Left hindlimb (tissue), 1 donor: Measurements from ENCODE around the gene PRAMEF12.
"Not testable (repeated sequence)": the region's sequence is repeated elsewhere in the genome, so short reads cannot be mapped to it uniquely, and the experiment has no call there.

Experiments
- DNase-seq: peaks from one replicate; pipeline ENCODE4 v3.0.0-alpha.2; 2018

The PRAMEF12 gene

DNA sequence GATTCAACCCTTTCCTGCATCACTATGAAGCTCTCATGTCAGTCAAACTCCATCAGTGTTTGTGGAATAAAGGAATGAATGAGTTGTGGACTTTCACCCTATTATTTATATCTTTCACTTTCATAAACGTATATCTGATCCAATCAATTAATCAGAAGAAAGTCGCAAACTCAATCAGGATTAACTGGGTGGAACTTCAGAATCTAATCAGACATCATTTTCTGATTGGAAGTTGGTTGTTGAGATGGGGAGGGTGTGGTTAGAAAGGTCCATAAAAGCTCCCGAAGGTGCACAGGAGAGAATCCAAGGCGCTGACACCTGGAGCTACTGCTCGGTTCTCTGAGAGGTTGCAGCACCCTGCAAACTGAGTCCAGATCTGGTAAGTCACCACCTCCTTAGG, at the start of gene PRAMEF12:
Gene PRAMEF12 (plus strand): TSS at position 301 of the 400 bp plus-strand sequence. CDS start 1,130 bp downstream, outside the sequence.
- DNase-seq = no peak

- DNase-seq = no peak
These were observed 45.1 kb upstream of the PRAMEF12 start for GRCh38 chr1:12728391-12728790.

DNA sequence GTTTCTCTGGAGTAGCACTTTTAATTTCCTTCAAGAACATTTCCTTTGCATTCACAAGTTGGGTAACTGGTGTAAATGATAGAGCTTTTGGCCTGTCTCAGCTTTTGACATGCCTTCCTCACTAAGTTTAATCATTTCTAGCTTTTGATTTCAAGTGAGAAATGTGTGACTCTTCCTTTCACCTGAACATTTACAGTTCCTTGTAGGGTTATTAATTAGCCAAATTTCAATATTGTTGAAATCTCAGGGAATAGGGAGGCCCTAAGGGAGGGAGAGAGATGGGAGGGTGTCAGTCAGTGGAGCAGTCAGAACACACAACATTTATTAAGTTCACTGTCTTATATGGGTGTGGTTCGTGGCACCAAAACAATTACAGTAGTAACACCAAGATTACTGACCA, 43.4 kb upstream of the PRAMEF12 start:
- DNase-seq = no peak

DNA sequence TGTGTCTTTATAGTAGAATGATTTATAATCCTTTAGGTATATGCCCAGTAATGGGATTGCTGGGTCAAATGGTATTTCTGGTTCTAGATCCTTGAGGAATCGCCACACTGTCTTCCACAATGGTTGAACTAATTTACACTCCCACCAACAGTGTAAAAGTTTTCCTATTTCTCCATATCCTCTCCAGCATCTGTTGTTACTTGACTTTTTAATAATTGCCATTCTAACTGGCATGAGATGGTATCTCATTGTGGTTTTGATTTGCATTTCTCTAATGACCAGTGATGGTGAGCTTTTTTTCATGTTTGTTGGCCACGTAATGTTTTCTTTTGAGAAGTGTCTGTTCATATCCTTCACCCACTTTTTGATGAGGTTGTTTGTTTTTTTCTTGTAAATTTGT, 42.5 kb upstream of the PRAMEF12 start:
- not testable (repeated sequence) for DNase-seq

DNA sequence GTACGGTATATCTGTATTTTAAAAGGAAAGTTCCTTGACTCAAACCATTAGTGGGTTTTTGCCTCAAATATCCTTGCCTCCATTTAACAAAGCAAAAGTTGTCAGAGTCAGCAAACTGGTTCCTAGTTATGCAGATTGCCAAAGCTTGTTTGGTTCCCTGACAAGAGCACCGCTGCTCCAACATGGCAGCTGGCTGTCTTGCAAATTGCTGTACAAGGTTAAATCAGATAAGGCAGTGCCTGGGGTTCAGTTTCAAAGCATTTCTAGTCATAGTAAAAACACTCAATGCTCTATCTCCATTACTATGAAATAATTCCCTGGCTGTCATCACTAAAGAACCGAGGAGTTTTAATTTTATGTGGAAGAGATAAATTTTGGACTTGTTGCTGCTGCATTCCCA, 38.9 kb upstream of the PRAMEF12 start:
- DNase-seq = no peak

GRCh38 chr1:12738934-12739333, 34.6 kb upstream of the PRAMEF12 start:
- DNase-seq = no peak

- DNase-seq = no peak
These were observed 33.9 kb upstream of the PRAMEF12 start for GRCh38 chr1:12739613-12740012.

DNA sequence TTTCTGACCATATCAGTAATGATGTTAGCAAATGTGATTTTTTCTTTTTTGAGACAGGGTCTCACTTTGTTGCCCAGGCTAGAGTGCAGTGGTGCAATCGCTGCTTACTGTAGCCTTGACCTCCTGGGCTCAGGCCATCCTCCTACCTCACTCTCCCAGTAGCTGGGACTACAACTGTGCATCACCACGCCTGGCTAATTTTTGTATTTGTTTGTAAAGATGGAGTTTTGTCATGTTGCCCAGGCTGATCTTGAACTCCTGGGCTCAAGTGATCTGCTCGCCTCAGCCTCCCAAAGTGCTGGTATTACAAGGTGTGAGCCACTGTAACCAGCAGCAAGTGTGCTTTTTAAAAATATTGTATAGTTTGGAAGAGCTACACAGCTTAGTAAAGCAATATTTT, 31.6 kb upstream of the PRAMEF12 start:
- no peak for DNase-seq

DNA sequence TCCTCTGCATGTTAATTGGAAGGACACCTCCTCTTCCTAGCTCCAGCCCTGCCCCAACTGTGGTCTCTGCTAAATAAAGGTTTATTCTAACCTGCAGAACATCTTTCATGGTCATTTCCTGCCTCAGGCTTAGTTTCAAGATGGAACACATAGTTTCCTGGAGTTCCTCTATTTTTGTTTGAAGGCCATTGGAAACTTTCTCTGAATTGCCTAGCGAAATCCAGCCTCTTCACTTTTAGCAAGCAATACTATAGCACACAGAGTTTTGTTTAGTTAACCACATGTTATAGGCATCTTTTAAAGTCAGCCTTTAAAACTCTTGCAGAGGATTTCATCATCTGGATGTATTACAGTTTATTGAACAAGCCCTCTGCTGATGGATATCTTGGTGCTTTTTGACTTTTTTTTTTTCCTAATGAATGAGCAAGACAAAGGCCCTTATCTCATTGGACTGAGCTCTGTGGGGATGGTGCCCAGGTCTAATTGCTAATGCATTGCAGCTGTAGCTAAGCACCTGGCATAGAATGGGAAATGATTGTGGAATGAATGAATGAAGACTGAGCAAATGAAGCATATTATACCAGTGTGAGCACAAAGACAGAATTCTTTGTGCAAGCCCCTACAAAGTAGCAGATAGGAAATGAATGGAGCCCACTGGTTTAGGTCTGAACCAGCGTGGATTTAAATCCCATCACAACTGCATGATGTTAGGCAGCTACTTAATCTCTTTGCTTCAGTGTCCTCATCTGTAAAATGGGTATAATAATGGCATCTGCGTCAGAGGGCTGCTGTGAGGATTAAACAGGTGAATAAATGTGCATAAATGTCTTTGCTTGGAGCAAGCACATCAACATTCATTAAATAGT, 28.2 kb upstream of the PRAMEF12 start:
- no peak for DNase-seq

GRCh38 chr1:12745992-12746323, 27.6 kb upstream of the PRAMEF12 start, which contains the start of gene CFAP107:
CFAP107 (plus strand) TSS chr1:12746200; CDS start chr1:12746431, 231 bp downstream.
- no peak for DNase-seq

DNA sequence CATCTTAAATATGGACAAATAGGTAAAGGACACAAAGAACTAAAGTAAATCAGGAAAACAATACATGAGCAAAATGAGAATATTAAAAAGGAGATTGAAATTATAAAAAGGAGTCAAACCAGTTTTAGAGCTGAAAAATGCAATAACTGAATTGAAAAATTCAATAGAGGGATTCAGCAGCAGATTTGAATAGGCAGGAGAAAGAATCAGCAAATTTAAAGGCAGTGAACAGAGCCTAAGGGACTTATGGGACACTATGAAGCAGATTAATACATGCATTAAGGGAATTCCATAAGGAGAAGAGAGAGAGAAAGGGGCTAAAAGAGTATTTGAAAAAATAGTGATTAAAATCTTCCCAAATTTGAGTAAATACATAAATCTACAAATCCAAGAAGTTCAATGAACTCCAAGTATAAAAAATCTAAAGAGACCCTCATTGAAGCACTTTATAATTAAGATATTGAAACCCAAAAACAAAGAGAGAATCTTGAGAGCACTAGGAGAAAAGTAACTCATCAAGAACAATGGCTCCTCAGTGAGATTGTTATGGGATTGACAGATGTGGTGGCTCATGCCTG, 24.7 kb upstream of the PRAMEF12 start:
- DNase-seq = no peak

GRCh38 chr1:12754738-12755137, 18.8 kb upstream of the PRAMEF12 start:
- DNase-seq = no peak

GRCh38 chr1:12756273-12756672, 17.3 kb upstream of the PRAMEF12 start:
- DNase-seq = no peak

- DNase-seq = no peak
These were observed 16.6 kb upstream of the PRAMEF12 start for GRCh38 chr1:12756768-12757413.

DNA sequence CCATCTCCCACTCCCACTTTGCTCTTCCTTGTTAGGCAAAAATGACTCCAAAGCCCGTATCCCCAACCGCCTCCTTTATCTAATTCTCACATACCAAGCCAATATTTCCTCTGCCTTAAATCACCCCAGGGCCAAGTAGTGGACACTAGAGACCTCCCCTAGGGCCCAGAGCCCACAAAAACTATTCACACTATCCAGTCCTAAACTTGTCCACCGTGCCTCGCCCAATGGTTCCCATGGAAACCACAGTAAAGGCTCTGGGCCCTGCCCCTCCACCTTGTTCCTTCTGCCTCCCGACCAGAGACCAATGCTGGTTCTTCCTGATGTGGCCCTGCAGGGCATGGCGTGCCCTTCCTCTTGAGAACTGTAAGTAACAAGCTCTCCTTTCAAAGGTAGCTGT, 15.7 kb upstream of the PRAMEF12 start:
- DNase-seq = no peak

DNA sequence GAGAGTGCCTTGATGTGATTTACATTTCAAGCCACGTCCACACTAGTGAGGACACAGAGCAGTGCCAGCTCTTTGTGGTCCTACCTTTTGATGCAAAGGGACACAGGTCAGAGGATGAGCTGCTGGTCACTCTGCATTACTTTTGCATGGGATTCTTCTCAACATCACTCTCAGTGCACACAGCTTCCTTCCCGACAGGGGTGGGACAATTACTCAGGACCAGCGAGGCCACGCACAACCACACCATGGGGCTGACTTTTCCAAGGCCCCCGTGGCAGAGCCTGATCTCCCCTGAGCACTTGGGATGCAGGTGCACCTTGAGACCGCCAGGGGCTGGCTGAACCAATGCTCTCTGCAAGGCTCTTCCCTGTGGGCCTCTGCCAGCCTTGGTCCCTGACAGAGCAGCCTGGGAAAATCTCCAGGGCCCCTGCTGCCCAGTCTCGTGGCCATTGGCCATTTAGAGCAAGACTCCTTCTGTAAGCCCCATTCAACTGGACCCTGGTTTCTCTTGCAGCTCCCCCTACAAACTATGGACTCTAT, 13.2 kb upstream of the PRAMEF12 start:
- no peak for DNase-seq

DNA sequence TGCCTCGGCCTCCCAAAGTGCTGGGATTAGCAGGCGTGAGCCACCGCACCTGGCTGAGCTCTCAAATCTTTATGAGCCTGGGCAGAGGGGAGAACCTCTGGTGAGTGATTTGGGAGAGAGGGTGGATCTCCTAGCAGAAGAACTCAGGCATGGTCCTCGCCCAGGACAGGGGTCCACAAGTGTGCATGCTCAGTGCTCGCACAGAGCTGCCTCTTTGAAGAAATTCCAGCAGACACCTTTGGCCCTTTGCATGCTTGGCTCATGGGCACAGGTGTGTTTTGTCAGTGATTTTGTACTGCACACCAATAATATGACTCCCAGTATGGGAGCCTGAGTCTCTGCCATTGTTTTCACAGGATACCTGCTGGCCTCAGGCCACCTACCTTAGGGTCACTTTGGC, 11.8 kb upstream of the PRAMEF12 start:
- DNase-seq = no peak

DNA sequence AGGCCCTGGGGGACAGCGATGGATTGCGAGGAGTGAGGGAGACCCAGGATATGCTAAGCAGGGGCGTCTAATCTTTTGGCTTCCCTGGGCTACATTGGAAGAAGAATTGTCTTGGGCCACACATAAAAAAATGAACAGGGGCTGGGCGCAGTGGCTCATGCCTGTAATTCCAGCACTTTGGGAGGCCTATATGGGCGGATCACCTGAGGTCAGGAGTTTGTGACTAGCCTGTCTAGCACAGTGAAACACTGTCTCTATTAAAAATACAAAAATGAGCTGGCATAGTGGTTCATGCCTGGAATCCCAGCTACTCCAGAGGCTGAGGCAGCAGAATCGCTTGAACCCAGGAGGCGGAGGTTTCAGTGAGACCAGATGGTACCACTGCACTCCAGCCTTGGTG, 10.8 kb upstream of the PRAMEF12 start:
- no peak for DNase-seq

GRCh38 chr1:12763479-12763878, 10.1 kb upstream of the PRAMEF12 start:
- DNase-seq = no peak

- no peak for DNase-seq
These were observed 9.5 kb upstream of the PRAMEF12 start for GRCh38 chr1:12764016-12764415.

DNA sequence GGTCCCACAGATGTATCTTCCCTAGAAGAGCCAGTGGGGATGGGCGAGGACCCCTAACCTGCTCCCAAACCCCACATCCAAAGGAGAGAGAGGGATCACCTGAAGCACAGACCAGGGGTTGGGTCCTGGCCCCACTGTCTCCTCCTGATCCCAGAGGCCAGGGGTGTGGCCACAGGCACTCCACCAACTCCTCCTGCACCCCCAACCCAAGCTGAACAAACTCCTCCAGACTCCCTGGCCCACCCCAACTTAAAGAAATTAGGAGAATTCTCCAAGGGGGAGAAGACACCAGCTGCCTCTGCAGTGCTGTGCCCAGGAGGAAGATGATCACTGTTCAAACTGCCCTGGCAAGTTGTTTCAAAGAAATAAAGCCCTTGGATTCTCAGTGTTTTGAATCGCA, 4.5 kb upstream of the PRAMEF12 start:
- DNase-seq = no peak

- no peak for DNase-seq
These were observed 3.5 kb upstream of the PRAMEF12 start for GRCh38 chr1:12769976-12770505.

GRCh38 chr1:12770620-12771019, 2.9 kb upstream of the PRAMEF12 start:
- no peak for DNase-seq

DNA sequence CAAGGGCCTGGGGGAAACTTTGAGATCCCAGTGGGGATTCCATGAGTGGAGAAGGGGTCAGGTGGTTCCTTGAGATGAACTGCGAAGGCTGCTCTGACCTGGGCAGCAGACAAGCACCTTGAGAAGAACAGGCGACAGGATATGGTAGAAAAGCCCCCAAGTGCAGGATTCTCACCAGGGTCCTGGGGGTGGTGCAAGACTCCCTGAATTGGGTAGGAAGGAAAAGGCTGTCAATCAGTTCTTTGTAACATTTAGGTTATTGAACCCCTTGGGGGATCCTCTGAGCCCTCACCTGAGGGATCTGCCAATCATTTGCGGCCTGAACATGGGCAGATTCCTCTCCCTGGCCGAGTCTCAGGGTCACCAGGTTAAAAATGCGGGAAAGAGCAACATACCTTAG, 2.4 kb upstream of the PRAMEF12 start:
- no peak for DNase-seq
